GM21717 (cell line): ENCODE measurements around the gene MRPL27.
"Not testable (repeated sequence)": the region's sequence is repeated elsewhere in the genome, so short reads cannot be mapped to it uniquely, and the experiment has no call there.

Source experiments
- ATAC-seq: cut with Tn5 transposase; IDR thresholded peaks from one replicate; pipeline ENCODE4 v1.9.1; 2021; ENCODE audit warnings: mild to moderate bottlenecking, moderate library complexity; ENCODE audit not compliant: unreplicated experiment

MRPL27 gene

GRCh38 chr17:50372758-50373556 is at the start of gene MRPL27, which contains the start of gene EME1:
TSS of gene MRPL27 (minus strand) at chr17:50373184. CDS start at chr17:50373170, 14 bp downstream.
TSS of gene EME1 (plus strand) at chr17:50373229. CDS start at chr17:50375209, 1,980 bp downstream.
- peak; percentile 75 for ATAC-seq

GRCh38 chr17:50422738-50423137 is 49.8 kb upstream of the MRPL27 start:
- no peak for ATAC-seq

DNA sequence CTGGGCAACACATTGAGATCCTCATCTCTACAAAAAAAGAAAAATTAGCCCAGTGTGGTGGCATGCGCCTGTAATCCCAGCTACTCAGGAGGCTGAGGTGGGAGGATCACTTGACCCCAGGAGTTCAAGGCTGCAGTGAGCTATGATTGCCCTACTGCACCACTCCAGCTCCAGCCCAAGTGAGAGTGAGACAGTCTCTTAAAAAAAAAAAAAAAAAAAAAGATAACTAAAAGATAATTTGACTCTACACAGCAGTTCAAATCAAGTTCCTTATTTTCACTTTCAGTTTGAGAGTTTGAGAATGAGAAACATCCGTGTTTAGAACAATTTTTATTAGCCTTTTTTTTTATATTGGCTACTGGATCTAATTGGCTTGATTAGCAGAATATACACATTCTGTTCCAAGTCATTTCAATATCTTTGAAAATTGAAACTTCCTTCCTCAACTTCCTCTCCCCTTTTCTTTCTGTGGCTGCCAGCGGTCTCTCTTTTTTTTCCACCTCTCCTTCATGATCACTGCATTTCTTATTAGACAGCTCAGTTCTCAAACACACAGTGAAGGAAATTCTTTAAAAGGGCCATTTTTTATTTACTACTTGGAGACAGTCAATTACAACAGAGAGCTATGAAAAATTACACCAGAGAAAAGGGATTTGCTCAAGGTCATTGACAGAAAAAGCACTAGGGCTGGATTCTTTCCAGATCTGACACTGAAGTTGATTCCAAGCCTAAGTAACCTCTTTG is 48.5 kb upstream of the MRPL27 start:
- ATAC-seq = no peak

DNA sequence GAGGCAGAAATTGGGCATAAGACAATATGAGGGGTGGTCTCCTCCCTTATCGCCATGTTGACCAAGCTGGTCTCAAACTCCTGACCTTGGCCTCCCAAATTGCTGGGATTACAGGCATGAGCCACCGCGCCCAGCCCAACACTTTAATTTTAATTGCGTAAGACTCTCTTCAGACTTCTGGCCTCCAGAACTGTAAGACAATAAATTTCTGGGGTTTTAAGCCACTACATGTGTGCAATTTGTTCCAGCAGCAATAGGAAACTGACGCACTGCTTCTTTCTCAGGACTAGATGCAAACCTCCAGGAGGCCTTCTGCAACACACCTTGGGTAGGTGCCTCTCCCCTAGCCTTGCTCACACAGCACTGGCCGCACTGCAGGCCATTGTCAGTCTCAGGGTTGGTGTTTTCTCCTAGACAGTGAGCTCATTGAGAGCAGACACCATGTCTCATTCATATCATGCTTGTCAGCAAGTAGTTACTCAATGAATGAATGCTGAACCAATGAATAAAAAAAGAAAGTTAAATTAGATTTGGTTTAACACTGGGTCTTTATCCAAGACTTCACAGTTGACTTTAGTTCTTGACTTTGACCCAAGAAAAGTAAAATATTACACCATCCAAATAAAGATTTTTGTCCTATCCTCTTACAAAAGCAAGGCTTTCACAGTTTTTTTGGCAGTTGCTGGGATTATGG is 47.6 kb upstream of the MRPL27 start:
- no peak for ATAC-seq

DNA sequence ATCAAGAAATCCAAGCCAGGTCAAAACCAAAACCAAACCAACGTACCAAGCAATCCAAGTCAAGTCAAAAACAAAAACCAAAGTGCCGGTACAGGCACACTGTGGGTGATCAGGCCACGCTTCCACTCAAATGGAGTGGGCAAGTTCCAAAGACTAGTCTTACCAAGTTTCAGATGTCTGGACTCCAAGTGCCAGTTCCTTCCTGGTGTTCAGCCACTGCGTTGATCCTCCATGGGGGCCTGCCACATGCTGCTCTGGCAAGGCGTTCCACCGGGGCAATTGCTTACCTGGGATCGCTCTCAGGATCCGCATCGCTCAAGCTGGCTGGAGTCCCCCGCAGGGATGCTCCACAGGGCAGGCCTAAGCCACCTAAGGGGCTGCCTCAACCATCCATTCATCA is 46.6 kb upstream of the MRPL27 start:
- not testable (repeated sequence) for ATAC-seq

DNA sequence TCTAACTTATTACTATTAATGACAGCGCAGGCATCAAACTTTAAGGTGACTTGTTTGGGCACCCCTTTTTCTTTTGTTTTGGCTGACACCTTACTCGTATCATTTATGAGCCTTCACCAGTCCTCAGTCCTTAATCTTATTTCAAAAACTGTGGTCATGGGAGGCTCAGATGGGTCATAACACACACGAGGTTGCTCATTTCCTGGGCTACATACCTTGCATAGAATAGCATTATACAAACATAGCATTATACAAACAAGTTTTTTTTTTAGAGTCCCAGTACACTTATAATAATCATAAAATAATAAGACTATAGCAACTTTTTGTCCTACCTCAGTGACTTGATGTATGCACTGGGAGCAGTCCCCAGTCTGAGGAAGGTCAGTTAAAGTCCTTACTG is 41.8 kb upstream of the MRPL27 start:
- no peak for ATAC-seq

DNA sequence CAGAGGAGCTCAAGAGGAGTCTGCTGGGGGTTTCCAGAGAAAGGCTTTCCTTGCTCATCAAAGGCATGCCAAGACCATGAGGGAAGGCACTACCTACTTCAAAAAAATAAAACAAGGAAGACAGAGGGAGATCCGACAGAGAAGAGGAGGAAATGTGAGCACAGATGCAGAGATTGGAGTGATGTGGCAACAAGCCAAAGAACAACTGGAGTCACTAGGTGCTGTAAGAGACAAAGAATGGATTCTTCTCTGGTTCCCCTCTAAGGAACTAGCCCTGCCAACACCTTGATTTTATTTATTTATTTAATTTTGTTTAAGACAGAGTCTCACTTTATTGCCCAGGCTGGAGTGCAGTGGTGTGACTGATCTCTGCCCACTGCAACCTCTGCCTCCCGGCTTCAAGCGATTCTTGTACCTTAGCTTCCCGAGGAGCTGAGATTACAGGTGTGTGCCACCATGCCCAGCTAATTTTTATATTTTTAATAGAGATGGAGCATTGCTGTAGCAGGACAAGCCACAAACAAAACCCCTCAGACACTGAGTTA is 39.3 kb upstream of the MRPL27 start:
- no peak for ATAC-seq

DNA sequence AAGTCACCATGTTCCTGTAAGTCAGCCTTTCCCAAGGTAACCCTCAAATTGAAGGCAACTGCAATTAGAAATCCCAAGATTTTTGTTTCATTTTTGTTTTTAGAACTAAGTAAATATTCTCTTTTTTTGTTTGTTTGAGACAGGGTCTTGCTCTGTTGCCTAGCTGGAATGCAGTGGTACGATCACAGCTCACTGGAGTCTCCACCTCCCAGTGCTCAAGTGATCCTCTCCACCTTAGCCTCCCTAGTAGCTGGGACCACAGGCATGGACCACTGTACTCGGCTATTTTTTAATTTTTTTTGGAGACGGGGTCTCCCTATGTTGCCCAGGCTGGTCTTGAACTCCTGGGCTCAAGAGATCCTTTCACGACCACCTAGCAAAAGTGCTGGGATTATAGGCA is 34.9 kb upstream of the MRPL27 start:
- ATAC-seq = no peak

DNA sequence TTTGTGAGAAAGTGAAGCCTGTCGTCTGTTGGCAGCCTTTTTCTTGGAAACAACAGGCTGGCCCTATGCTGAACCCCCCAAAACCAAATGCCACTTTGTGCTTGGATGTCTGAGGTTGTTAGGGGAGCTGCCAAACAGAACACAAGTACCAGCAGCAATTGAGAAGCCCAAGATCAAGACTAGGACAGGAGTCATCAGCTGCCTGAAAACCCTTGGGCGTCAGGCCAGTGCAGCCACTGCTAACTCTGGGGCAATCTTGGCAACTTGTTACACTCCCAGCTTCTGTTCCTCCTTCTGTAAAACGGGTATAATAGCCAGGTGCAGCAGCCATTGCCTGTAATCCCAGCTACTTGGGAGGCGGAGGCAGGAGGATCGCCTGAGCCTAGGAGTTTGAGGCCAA is 33.6 kb upstream of the MRPL27 start:
- no peak for ATAC-seq

- ATAC-seq = not testable (repeated sequence)
These were observed 32.4 kb upstream of the MRPL27 start for GRCh38 chr17:50405351-50405750.

GRCh38 chr17:50399591-50399990 is 26.6 kb upstream of the MRPL27 start:
- not testable (repeated sequence) for ATAC-seq

- not testable (repeated sequence) for ATAC-seq
These were observed 25.7 kb upstream of the MRPL27 start for GRCh38 chr17:50398672-50399071.

DNA sequence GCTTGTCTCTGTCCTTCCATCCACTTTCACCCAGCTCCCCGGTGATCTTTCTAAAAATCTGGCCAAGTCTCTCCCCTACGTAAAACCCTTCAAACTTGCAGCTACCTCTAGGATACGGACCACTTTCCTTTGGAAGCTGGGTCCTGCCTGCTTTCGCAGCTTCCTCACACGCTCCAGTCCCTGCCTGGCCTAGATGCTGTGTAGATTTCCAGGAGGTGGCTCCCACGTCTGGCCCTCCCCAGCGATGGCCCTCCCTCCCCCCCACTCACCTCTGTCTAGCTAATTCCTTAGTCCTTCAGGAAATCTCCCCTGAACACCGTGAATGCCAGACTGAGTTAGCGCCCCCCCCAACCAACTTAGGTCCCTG is 24.9 kb upstream of the MRPL27 start:
- ATAC-seq = no peak

- ATAC-seq = peak; percentile 93
These were observed 24.3 kb upstream of the MRPL27 start, which contains the start of gene LRRC59 for GRCh38 chr17:50397111-50397918. TSS of gene LRRC59 (minus strand) at chr17:50397523. CDS start at chr17:50397317, 206 bp downstream.

DNA sequence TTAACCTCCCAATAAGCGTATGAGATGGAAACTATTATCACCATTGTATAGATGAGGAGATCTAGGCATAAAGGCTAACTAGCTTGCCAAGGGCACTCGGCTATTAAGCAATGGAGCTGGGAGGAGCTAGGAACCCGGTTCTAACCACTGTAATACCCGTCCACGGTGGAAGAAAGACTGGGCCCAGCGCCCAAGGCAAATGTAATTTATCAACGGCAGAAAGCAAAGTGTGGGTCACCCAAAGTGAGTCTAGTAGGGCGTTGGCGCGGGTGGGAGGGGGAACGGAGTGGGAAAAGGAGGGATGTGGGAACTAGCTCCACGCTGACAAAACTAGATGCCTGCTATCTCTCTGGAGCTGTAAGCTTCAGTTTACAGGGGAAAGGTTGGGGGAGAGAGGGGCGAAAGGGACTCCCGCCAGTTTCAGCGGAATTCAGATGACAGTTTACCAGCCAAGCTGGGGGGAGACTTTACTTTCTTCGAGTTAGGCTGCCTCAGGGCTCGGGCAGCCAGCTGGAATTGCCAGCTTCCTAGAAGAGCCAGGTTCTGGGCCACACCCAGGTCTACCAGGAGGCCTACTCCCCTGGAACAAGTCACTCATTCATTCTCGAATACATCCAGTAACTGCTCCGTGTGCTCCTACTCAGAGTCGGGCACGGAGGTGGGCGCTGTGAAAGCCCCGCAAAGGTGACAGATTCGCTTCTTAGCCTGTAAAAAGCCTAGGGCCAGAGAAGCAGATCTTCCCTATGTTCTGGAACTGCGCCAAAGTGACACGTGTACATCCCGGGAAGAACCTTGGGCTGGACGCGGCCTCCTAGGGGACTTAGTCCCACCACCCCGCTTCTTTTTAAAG is 23.5 kb upstream of the MRPL27 start:
- ATAC-seq = peak; percentile 14

GRCh38 chr17:50394711-50395110 is 21.7 kb upstream of the MRPL27 start:
- no peak for ATAC-seq

GRCh38 chr17:50393700-50394099 is 20.7 kb upstream of the MRPL27 start:
- ATAC-seq = no peak

- ATAC-seq = no peak
These were observed 19.6 kb upstream of the MRPL27 start for GRCh38 chr17:50392621-50393020.

- no peak for ATAC-seq
These were observed 16.6 kb upstream of the MRPL27 start for GRCh38 chr17:50389534-50389933.
